Skeletal muscle cell (primary cell): ENCODE data around the gene TADA2B.

Experiments
- DNase-seq: peaks from one replicate; pipeline ENCODE4 v3.0.0-alpha.2; 2010; ENCODE audit warnings: low read depth
- H3K4me3 ChIP-seq: 2 replicates; pipeline ENCODE4 v1.5.1; 2011; ENCODE audit warnings: low read depth, mild to moderate bottlenecking, control low read depth, low read length, moderate library complexity

The TADA2B gene

GRCh38 chr4:7052923-7053715 is 9.9 kb downstream of the TADA2B start:
- no peak overlapping the region for H3K4me3 ChIP-seq
- DNase-seq = no peak

DNA sequence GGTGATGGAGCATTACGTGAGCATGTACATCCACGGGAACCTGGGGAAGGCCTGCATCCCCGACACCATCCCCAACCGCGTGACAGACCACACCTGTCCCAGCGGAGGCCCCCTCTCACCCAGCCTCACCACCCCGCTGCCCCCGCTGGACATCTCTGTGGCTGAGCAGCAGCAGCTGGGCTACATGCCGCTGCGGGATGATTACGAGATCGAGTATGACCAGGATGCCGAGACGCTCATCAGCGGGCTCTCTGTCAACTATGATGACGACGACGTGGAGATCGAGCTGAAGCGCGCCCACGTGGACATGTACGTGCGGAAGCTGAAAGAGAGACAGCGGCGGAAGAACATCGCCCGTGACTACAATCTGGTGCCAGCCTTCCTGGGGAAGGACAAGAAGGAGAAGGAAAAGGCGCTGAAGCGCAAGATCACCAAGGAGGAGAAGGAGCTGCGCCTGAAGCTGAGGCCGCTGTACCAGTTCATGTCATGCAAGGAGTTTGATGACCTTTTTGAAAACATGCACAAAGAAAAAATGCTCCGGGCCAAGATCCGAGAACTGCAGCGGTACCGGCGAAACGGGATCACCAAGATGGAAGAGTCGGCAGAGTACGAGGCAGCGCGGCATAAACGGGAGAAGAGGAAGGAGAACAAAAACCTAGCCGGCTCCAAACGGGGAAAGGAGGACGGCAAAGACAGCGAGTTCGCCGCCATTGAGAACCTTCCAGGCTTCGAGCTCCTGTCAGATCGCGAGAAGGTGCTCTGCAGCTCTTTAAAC is 11.1 kb downstream of the TADA2B start:
- no peak for DNase-seq
- H3K4me3 ChIP-seq = no peak overlapping the region

- DNase-seq = no peak
- H3K4me3 ChIP-seq = no peak overlapping the region
Measured at GRCh38 chr4:7055111-7055989, 12.2 kb downstream of the TADA2B start.

DNA sequence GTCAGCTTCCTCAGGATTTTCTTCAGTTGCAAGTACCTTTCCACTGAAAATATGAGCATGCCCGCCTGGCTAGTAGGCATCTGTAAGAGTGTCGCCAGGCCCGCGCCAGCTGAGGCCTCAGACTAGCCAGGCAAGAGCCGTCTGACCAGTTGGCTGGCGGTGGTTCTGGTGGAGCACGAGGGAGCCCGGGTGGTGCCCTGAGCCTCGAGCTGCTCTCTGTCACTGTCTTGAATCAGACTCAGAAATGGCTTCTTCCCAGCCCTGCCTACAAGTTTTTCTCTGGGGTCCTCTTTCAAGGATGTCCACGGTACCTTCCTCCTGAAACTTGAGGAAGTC is 12.8 kb downstream of the TADA2B start:
- no peak overlapping the region for H3K4me3 ChIP-seq
- no peak for DNase-seq

GRCh38 chr4:7058792-7059191 is 15.6 kb downstream of the TADA2B start:
- DNase-seq = no peak
- no peak overlapping the region for H3K4me3 ChIP-seq

- no peak overlapping the region for H3K4me3 ChIP-seq
- DNase-seq = no peak
Measured at GRCh38 chr4:7059662-7060061, 16.5 kb downstream of the TADA2B start.

DNA sequence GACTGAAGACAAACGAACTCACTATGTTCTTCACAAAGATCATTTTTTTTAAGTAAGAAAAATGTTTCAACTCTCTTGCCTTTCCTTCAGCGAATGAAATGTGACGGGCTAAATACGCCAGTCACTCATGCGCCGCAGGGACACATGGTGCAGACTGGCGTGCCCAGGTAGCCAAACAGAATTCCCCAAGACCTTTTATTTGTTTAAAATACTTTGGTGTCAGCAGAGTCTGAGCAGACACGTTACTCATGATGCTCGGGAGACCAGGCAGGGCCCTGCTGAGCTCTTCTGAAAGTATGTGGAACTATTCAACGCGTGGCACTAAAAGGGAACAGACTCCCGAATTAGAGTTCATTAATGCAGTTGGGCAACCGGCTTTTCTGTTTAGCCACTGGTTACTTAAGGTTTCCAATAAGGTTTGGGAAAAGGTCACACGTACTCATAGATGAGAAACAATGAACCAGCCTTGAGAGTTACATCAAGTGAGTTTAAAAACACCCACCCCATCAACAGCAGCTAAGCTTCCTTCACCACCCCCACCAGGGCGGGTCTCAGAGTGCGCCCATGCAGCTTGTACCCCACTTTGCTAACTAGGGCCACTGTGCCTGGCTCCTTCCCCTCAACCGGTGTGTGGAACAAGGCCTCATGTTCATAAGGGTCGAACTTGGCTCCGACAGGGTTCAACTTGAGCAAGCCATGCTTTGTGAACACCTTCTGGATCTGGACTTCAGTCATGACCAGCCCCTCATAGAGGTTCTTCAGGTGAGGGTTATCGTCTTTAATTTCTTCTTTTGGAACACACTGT is 17.4 kb downstream of the TADA2B start:
- no peak for DNase-seq
- H3K4me3 ChIP-seq = no peak overlapping the region

DNA sequence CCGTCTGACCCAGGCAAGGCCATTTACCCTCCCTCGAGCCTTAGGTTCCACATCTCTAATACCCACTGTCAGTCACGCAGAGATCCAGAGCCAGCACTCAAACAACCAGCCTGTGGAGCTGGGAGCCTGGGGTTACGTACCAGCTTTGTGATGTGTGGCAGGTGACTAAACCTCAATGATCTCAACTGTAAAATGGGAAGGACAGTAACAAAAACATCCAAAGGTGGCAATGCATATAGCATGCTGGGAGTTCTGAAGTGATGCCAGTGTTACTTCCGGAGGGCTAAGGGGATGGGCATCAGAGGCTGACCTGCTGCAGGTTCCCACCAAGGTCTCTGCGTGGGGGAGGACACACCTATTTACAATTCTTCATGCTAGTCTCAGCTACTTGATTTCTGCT is 18.6 kb downstream of the TADA2B start:
- DNase-seq = no peak
- H3K4me3 ChIP-seq = no peak overlapping the region

DNA sequence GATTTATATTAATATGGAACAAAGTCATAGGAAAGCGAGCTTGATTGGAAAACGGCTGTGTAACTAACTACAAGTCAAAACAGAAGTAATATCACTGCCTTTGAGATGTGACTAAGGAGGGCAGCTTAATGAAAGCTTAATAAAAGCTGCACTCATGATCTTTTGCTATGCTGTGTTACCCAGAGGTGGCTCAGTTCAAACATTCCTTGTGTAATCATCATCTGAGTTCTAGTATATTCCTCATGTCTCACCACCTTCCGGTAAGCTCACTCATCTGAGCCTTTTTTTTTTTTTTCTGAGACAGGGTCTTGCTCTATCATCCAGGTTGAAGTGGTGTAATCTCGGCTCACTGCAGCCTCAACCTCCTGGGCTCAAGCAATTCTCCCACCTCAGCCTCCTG is 19.6 kb downstream of the TADA2B start:
- no peak for DNase-seq
- no peak overlapping the region for H3K4me3 ChIP-seq

- no peak overlapping the region for H3K4me3 ChIP-seq
- no peak for DNase-seq
Measured at GRCh38 chr4:7063362-7063761, 20.2 kb downstream of the TADA2B start.

GRCh38 chr4:7066006-7066405 is 22.8 kb downstream of the TADA2B start:
- no peak for DNase-seq
- H3K4me3 ChIP-seq = no peak overlapping the region

GRCh38 chr4:7066493-7066892 is 23.3 kb downstream of the TADA2B start:
- H3K4me3 ChIP-seq = peak overlapping the region; percentile 82

DNA sequence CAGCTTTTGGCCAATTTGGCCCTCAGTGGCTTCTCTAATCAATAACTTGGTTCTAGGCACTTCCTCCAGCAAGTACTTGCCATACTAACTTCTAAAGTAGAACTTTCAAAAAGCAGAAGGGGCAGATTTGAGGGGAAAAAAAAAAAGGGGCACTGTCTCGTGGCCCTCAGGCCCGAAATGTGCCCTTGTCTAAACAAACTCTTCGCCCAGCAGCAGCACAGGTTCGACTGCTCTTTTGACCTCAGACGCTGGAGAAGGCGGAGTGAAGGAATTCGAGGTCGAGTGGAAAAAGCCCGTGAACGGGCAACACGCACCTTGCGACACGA is 23.9 kb downstream of the TADA2B start:
- DNase-seq = no peak
- H3K4me3 ChIP-seq = peak overlapping the region; percentile 82

More at GRCh38 chr4:7066493-7066892, 23.3 kb downstream of the TADA2B start:
- DNase-seq = no peak

DNA sequence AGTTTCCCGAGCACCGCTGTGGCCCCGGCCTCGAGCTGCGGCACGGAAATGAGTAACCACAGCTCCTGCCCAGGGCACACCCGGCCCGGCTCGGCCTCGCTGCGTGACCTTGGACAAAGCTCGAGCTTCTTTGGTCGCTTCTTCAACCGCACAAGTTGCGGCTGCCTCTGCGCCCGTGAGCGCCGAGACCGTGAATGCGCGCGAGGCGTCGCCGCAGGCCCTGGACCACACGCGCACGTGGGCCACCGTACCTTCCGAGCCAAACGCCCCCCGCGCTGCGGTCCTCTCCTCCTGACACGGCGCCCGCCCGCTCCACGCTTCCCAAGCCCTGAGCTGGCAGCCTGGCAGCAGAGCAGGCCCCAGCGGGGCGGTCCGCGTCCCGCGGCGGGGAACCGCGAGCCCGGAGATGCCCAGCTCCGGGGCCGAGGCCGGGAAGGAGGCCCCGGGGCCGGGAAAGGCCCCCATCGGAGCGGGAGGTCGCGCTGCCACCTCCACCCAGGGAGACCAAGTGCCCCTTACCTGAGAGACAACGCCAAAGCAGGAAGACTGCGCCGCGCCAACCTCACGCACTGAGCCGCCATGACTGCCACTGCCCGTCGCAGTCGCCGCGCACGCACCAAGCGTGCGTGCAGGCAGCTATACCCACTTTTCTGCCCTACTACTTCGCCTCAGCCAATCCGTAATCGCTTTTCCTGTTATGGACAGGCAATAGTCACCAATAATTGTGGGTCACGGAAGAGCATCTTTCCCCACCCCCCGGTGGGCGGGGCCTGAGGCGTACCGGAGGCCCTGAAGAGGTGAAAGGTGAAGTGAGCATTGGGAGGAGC is 24.5 kb downstream of the TADA2B start, which contains the start of gene GRPEL1:
Gene GRPEL1, minus strand, starts transcription at position 613 of the 827 bp plus-strand sequence. Its CDS starts 32 bp downstream, at position 581.
- DNase-seq = peak; percentile 96
- peak within 1 kb of the TSS; percentile 82 for H3K4me3 ChIP-seq

- H3K4me3 ChIP-seq = peak overlapping the region; percentile 82
- DNase-seq = no peak
Measured at GRCh38 chr4:7068279-7068842, 25.2 kb downstream of the TADA2B start.

DNA sequence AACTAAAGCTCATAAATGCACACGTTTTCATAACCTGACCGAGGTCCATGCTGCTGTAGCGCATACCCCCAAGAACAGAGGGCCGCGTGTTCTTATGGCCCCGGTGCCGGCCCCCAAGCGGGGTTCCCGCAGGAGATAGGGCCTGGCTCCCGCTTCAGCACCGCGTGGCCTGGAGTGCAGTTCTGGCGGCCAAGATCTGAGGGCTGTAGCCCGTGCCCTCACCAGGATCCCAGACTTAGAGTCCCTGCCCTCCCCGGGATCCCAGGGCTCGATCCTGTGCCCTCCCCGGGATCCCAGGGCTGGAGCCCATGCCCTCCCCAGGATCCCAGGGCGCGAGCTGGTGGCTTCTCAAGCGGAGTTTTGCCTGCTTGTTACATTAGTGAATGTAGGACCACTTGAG is 25.7 kb downstream of the TADA2B start:
- DNase-seq = no peak

GRCh38 chr4:7070729-7071511 is 27.7 kb downstream of the TADA2B start:
- no peak overlapping the region for H3K4me3 ChIP-seq
- no peak for DNase-seq

More for the DNA sequence above, 25.7 kb downstream of the TADA2B start:
- peak overlapping the region; percentile 82 for H3K4me3 ChIP-seq
